Lung (tissue), 12 donors: ENCODE measurements around the gene CELF1. TPM values are rescaled to one million over a fixed set of nuclear protein-coding genes. Genes with fewer than 3 reads are reported as not detected.

Experiments used
- ATAC-seq: fragments of 200-7000 bp; cut with Tn5 transposase; one replicate; pipeline ENCODE4 v1.9.1; 2020; ENCODE audit warnings: moderate number of reproducible peaks; ENCODE audit not compliant: insufficient read depth, low FRiP score
- DNase-seq, 3 donors: peaks; one replicate each; pipeline ENCODE4 v3.0.0-alpha.2; 2013 to 2017
- H3K27ac ChIP-seq, 2 donors: one replicate each; pipeline ENCODE4 v1.5.1; 2013; ENCODE audit warnings: mild to moderate bottlenecking in 2 of 2, moderate library complexity in 2 of 2, control low read depth in 1 of 2, inconsistent platforms in 1 of 2, low read depth in 1 of 2, low read length in 1 of 2
- H3K27me3 ChIP-seq, 3 donors: one replicate each; pipeline ENCODE4 v1.5.1; 2013; ENCODE audit warnings: low read length in 2 of 3; ENCODE audit not compliant: control insufficient read depth in 3 of 3, insufficient read depth in 3 of 3
- H3K36me3 ChIP-seq, 4 donors: one replicate each; pipeline ENCODE4 v1.5.1; 2013; ENCODE audit warnings: low read length in 4 of 4, mild to moderate bottlenecking in 1 of 4, moderate library complexity in 1 of 4; ENCODE audit not compliant: control insufficient read depth in 4 of 4, insufficient read depth in 4 of 4
- H3K4me1 ChIP-seq, 5 donors: one replicate each; pipeline ENCODE4 v1.5.1; 2013; ENCODE audit warnings: low read length in 5 of 5, mild to moderate bottlenecking in 2 of 5, moderate library complexity in 1 of 5; ENCODE audit not compliant: control insufficient read depth in 5 of 5, insufficient read depth in 5 of 5
- H3K4me3 ChIP-seq: one replicate; pipeline ENCODE4 v1.5.1; 2013; ENCODE audit warnings: mild to moderate bottlenecking, control low read depth, moderate library complexity
- H3K9ac ChIP-seq, 2 donors: one replicate each; pipeline ENCODE4 v1.5.1; 2013; ENCODE audit warnings: low read length in 2 of 2, control low read depth in 1 of 2; ENCODE audit not compliant: insufficient read depth in 1 of 2
- H3K9me3 ChIP-seq, 4 donors: one replicate each; pipeline ENCODE4 v1.5.1; 2013; ENCODE audit warnings: low read length in 3 of 4, mild to moderate bottlenecking in 1 of 4, moderate library complexity in 1 of 4; ENCODE audit not compliant: control insufficient read depth in 4 of 4, insufficient read depth in 3 of 4
- CTCF ChIP-seq: IDR thresholded peaks from 2 replicates; pipeline ENCODE4 v1.5.1; 2012; ENCODE audit warnings: mild to moderate bottlenecking; ENCODE audit errors: control extremely low read depth, extremely low read depth
- WGBS, 2 donors: extraction: QIAGEN DNeasy Blood & Tissue Kit; methylation state at CpG; one replicate each; pipeline ENCODE4 v1.1.7; 2013; 5-methylcytosine and 5-hydroxymethylcytosine counted together
- polyA plus RNA-seq, 2 donors: library from polyadenylated mRNA; stranded (reverse); fragments of 200-250 nt; gene quantifications; one replicate each; pipeline ENCODE4 v1.2.1, GENCODE V29; 2013
- total RNA-seq, 2 donors: library from RNA; depleted of rRNA in 1 of 2; stranded (reverse); fragments of >200 nt in 1 of 2; gene quantifications; one replicate each; pipeline ENCODE4 v1.2.1, GENCODE V29; 2014 to 2021
- donor health status: control.
- donor health status: control.
- donor health status: Bipolar disorder and iron deficiency.
- donor health status: healthy.
- donor health status: DM: yes; HTN: yes; CAD: no.

The CELF1 gene
- total and polyA plus RNA-seq, 4 donors: 32.2 to 184 (median 63.8) TPM

- Histone ChIP-seq H3K36me3 (peaks cover 11 to 28% (median 22%) of the 10 kb centered on the region in 4 donors), H3K27ac (peak overlapping the region; percentile 86 to 87), H3K9me3 (no peaks in the 10 kb centered on the region), H3K4me3 (peak overlapping the region; percentile 99), H3K27me3 (no peaks in the 10 kb centered on the region), H3K9ac (peak overlapping the region; percentile 80 to 85), H3K4me1 (peaks cover 4 to 10% (median 6%) of the 10 kb centered on the region in 5 donors)
- ATAC-seq (no peak), DNase-seq (no peak)
- no peak for TF ChIP-seq CTCF
- WGBS, 2 donors: 1% methylated on average over 14 of the region's 14 CpGs
Observed at GRCh38 chr11:47425611-47426010, 127.3 kb downstream of the CELF1 start.

- WGBS, 2 donors: 88 to 90% methylated on average over 23 of the region's 23 CpGs
- peaks cover 0 to 17% (median 11%) of the 10 kb centered on the region in 5 donors for H3K4me1 ChIP-seq
- no peaks in the 10 kb centered on the region for H3K27me3 ChIP-seq
- DNase-seq (no peak), ATAC-seq (no peak)
- no peak overlapping the region for H3K27ac ChIP-seq
- peaks cover 0 to 2% (median 0%) of the 10 kb centered on the region in 4 donors for H3K9me3 ChIP-seq
- no peak overlapping the region for H3K9ac ChIP-seq
- H3K4me3 ChIP-seq: no peak overlapping the region
- TF ChIP-seq CTCF: no peak
- peaks cover 14 to 64% (median 38%) of the 10 kb centered on the region in 4 donors for H3K36me3 ChIP-seq
Observed at GRCh38 chr11:47418454-47419259, 134.3 kb downstream of the CELF1 start.

GRCh38 chr11:47417712-47418111, 135.2 kb downstream of the CELF1 start:
- ATAC-seq (no peak), DNase-seq (no peak)
- Histone ChIP-seq H3K4me1 (peaks cover 0 to 18% (median 11%) of the 10 kb centered on the region in 5 donors), H3K36me3 (peaks cover 13 to 63% (median 33%) of the 10 kb centered on the region in 4 donors), H3K9ac (no peak overlapping the region), H3K4me3 (no peak overlapping the region), H3K27me3 (no peaks in the 10 kb centered on the region), H3K9me3 (peaks cover 0 to 2% (median 0%) of the 10 kb centered on the region in 4 donors), H3K27ac (peak overlapping the region in 1 of 2 donors; percentile 10)
- 84 to 87% methylated on average over 6 of the region's 6 CpGs for WGBS, 2 donors
- no peak for TF ChIP-seq CTCF
